NB4 (cell line): ENCODE results near the gene CTNND1.
"Not testable (repeated sequence)": the region's sequence is repeated elsewhere in the genome, so short reads cannot be mapped to it uniquely, and the experiment has no call there.

Source experiments
- DNase-seq: peaks from one replicate; pipeline ENCODE4 v3.0.0; 2010; ENCODE audit warnings: low read depth
- H3K4me3 ChIP-seq: one replicate; pipeline ENCODE4 v1.5.1; 2011; ENCODE audit warnings: mild to moderate bottlenecking, low read depth, low read length, moderate library complexity
- MYC ChIP-seq: IDR thresholded peaks from 2 replicates; pipeline ENCODE4 v1.6.1; 2011; ENCODE audit warnings: low read depth, low read length
- POLR2A ChIP-seq: IDR thresholded peaks from 2 replicates; pipeline ENCODE4 v1.6.1; 2011; ENCODE audit warnings: mild to moderate bottlenecking; ENCODE audit not compliant: insufficient read length; ENCODE audit errors: extremely low read depth
- TF ChIP-seq, protein P1 (sequence below): IDR thresholded peaks from 2 replicates; pipeline ENCODE4 v1.6.1; 2011; ENCODE audit warnings: low read depth, low read length
- TF ChIP-seq, protein P2 (sequence below): IDR thresholded peaks from one replicate; pipeline ENCODE4 v1.5.1; 2012; ENCODE audit warnings: low read depth, low read length

CTNND1 gene

DNA sequence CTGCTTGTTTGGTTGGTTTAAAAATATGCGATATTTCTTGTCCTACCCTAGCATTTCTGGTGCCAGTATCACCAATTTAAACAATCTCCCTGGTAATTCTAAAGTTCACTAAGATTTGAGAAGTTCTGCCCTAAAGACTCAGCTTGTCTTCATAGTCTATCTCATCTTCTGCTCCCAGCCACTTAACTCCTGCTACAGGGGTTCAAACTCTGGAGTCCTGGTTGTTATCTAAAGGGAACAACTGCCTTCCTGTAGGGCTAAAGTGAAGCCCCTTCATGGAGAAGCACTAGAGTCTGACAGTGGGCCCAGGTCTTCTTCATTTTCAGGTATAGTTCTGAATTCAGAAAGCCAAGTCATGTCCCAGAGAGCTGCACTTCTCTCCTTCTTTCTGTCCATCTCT lies 73.2 kb downstream of the CTNND1 start:
- TF ChIP-seq, protein P1, sequence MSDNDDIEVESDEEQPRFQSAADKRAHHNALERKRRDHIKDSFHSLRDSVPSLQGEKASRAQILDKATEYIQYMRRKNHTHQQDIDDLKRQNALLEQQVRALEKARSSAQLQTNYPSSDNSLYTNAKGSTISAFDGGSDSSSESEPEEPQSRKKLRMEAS = no peak
- TF ChIP-seq POLR2A (no peak), MYC (no peak)
- TF ChIP-seq, protein P2, sequence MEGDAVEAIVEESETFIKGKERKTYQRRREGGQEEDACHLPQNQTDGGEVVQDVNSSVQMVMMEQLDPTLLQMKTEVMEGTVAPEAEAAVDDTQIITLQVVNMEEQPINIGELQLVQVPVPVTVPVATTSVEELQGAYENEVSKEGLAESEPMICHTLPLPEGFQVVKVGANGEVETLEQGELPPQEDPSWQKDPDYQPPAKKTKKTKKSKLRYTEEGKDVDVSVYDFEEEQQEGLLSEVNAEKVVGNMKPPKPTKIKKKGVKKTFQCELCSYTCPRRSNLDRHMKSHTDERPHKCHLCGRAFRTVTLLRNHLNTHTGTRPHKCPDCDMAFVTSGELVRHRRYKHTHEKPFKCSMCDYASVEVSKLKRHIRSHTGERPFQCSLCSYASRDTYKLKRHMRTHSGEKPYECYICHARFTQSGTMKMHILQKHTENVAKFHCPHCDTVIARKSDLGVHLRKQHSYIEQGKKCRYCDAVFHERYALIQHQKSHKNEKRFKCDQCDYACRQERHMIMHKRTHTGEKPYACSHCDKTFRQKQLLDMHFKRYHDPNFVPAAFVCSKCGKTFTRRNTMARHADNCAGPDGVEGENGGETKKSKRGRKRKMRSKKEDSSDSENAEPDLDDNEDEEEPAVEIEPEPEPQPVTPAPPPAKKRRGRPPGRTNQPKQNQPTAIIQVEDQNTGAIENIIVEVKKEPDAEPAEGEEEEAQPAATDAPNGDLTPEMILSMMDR = no peak
- DNase-seq = no peak
- no peak overlapping the region for H3K4me3 ChIP-seq

DNA sequence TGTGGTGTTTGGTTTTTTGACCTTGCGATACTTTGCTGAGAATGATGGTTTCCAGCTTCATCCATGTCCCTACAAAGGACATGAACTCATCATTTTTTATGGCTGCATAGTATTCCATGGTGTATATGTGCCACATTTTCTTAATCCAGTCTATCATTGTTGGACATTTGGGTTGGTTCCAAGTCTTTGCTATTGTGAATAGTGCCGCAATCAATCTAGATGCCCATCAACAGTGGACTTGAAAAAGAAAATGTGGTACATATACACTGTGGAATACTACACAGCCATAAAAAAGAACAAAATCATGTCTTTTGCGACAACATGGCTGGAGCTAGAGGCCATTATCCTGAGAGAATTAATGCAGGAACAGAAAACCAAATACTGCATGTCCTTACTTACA lies 77.0 kb downstream of the CTNND1 start:
- not testable (repeated sequence) for DNase-seq

DNA sequence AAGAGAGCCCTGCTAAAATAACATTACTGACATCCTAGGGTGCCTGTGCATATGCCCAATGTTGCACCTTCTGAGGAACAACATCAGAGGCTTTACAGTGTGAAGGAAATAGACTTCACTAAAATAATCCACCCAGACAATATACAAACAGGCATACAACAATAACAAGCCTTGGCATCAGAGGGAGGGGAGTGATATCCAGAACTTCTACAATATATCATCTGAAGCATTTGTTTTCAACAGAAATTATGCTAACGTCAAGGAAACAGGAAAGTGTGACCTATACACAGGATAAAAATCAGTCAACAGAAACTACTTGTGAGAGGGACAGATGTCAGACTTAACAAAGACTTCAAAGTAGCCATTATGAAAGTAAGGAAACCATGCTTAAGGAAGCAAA lies 81.3 kb downstream of the CTNND1 start:
- DNase-seq = no peak
- no peak overlapping the region for H3K4me3 ChIP-seq
- TF ChIP-seq, protein P1 = no peak
- no peak for TF ChIP-seq MYC
- TF ChIP-seq POLR2A = no peak
- TF ChIP-seq, protein P2 = no peak

More for the DNA sequence above, 77.0 kb downstream of the CTNND1 start:
- H3K4me3 ChIP-seq = not testable (repeated sequence)

DNA sequence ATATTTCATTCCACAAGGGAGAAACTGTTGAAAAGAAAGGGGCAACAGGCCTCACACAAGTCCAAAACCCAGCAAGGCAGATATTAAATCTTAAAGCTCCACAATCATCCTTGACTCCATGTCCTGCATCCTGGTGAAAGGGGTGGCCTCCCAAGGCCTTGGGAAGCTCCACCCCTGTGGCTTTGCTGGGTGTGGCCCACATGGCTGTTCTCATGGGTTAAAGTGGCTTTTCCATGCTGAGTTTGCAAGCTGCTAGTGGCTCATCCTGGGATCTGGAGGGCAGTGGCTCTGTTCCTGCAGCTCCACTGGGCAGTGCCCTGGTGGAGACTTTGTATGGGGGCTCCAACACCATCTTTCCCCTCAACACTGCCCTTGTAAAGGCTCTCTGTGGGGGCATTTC lies 106.4 kb downstream of the CTNND1 start:
- TF ChIP-seq POLR2A = no peak
- TF ChIP-seq, protein P2 = no peak
- DNase-seq = no peak

DNA sequence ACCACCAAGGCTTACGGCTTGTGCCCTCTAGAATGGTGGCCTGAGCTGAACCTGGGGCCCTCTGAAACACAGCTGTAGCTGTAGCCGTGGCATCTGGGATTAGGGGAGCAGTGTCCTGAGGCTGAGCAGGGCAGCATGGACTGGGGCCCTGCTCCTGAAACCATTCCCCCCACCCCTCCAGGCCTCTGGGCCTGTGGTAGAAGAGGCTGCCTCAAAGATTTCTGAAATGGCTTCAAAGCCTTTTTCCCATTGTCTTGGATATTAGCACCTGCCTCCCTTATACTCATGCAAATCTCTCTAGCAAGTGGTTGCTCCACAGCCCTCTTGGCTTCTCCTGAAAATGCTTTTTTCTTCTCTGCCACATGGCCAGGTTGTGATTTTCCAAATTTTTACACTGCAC lies 106.9 kb downstream of the CTNND1 start:
- no peak for TF ChIP-seq POLR2A
- TF ChIP-seq, protein P2 = no peak
- TF ChIP-seq, protein P1 = no peak
- DNase-seq = no peak
- no peak overlapping the region for H3K4me3 ChIP-seq

More for the DNA sequence above, 106.4 kb downstream of the CTNND1 start:
- no peak overlapping the region for H3K4me3 ChIP-seq
